KOPT-K1 (cell line): Measurements from ENCODE around the gene DNAJB6.

Experiments
- H3K27ac ChIP-seq: fragments of 200-600 bp; sonication (generic); 2 replicates; pipeline ENCODE4 v1.5.1; 2016; ENCODE audit warnings: antibody characterized with exemption, mild to moderate bottlenecking, low read depth, low read length; ENCODE audit not compliant: poor library complexity, severe bottlenecking
- H3K36me3 ChIP-seq: fragments of 200-600 bp; sonication (generic); 2 replicates; pipeline ENCODE4 v1.5.1; 2017; ENCODE audit warnings: antibody characterized with exemption, mild to moderate bottlenecking, low read length, moderate library complexity; ENCODE audit not compliant: insufficient read depth
- H3K9me3 ChIP-seq: fragments of 200-600 bp; sonication (generic); 2 replicates; pipeline ENCODE4 v1.5.1; 2017; ENCODE audit warnings: antibody characterized with exemption, low read length, mild to moderate bottlenecking; ENCODE audit not compliant: insufficient read depth, poor library complexity, severe bottlenecking

Gene DNAJB6

GRCh38 chr7:157403646-157404401 is 67.0 kb downstream of the DNAJB6 start:
- peaks cover 94% of the 10 kb centered on the region for H3K36me3 ChIP-seq
- peak overlapping the region; percentile 24 for H3K27ac ChIP-seq
- no peaks in the 10 kb centered on the region for H3K9me3 ChIP-seq

- Histone ChIP-seq H3K27ac (peak overlapping the region; percentile 50), H3K9me3 (no peaks in the 10 kb centered on the region), H3K36me3 (peaks cover 94% of the 10 kb centered on the region)
Observed at GRCh38 chr7:157404845-157405481, 68.2 kb downstream of the DNAJB6 start.

GRCh38 chr7:157405501-157405900 is 68.7 kb downstream of the DNAJB6 start:
- Histone ChIP-seq H3K9me3 (no peaks in the 10 kb centered on the region), H3K27ac (peak overlapping the region; percentile 50), H3K36me3 (peaks cover 94% of the 10 kb centered on the region)

- H3K9me3 ChIP-seq, result no peaks in the 10 kb centered on the region
- H3K36me3 ChIP-seq, result peaks cover 94% of the 10 kb centered on the region
- peak overlapping the region; percentile 50 for H3K27ac ChIP-seq
Observed at GRCh38 chr7:157405914-157406810, 69.4 kb downstream of the DNAJB6 start.

- no peaks in the 10 kb centered on the region for H3K9me3 ChIP-seq
- no peak overlapping the region for H3K27ac ChIP-seq
- peaks cover 93% of the 10 kb centered on the region for H3K36me3 ChIP-seq
Observed at GRCh38 chr7:157406971-157407370, 70.2 kb downstream of the DNAJB6 start.

GRCh38 chr7:157407512-157408257 is 70.9 kb downstream of the DNAJB6 start:
- H3K36me3 ChIP-seq, result peaks cover 92% of the 10 kb centered on the region
- H3K27ac ChIP-seq, result no peak overlapping the region
- no peaks in the 10 kb centered on the region for H3K9me3 ChIP-seq

- H3K27ac ChIP-seq, result no peak overlapping the region
- H3K9me3 ChIP-seq, result no peaks in the 10 kb centered on the region
- H3K36me3 ChIP-seq, result peaks cover 92% of the 10 kb centered on the region
Observed at GRCh38 chr7:157408258-157409101, 71.7 kb downstream of the DNAJB6 start.

- Histone ChIP-seq H3K27ac (no peak overlapping the region), H3K9me3 (no peaks in the 10 kb centered on the region), H3K36me3 (peaks cover 92% of the 10 kb centered on the region)
Observed at GRCh38 chr7:157409149-157409752, 72.4 kb downstream of the DNAJB6 start.

- Histone ChIP-seq H3K9me3 (no peaks in the 10 kb centered on the region), H3K27ac (no peak overlapping the region), H3K36me3 (peaks cover 98% of the 10 kb centered on the region)
Observed at GRCh38 chr7:157409753-157410727, 73.2 kb downstream of the DNAJB6 start.

- Histone ChIP-seq H3K27ac (peak overlapping the region; percentile 11), H3K36me3 (peaks cover 98% of the 10 kb centered on the region), H3K9me3 (no peaks in the 10 kb centered on the region)
Observed at GRCh38 chr7:157410831-157411556, 74.2 kb downstream of the DNAJB6 start.

GRCh38 chr7:157411580-157411979 is 74.8 kb downstream of the DNAJB6 start:
- Histone ChIP-seq H3K36me3 (peaks cover 98% of the 10 kb centered on the region), H3K9me3 (no peaks in the 10 kb centered on the region), H3K27ac (peak overlapping the region; percentile 11)

GRCh38 chr7:157412021-157412443 is 75.2 kb downstream of the DNAJB6 start:
- Histone ChIP-seq H3K27ac (peak overlapping the region; percentile 11), H3K36me3 (peaks cover 98% of the 10 kb centered on the region)

More at GRCh38 chr7:157412021-157412443, 75.2 kb downstream of the DNAJB6 start:
- no peaks in the 10 kb centered on the region for H3K9me3 ChIP-seq
